ENCODE data around the gene UTP20. TPM values are rescaled to one million over a fixed set of nuclear protein-coding genes. Genes with fewer than 3 reads are reported as not detected.

The UTP20 gene
- polyA plus RNA-seq, 1 of the 3 experiments (the other 2 are of a cell fraction) = 5.7 TPM

DNA sequence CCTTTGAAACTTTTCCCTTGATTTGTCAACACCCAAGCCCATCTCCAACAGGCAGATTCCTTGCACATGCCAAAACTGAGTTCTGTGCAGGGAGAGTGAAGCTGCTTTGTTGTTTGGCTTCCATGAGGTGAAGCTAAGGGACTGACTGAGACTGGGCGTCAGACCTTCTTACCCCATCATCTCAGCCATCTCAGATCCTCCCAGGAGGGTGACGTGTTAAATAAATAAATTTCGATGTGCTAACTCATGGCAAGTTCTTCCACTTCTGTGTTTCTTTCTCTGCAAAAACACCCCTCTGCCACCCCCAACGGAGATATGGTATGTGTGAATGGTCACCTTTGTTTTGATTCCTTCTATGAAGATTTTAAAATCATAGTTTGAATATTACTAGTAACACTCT is 17.8 kb downstream of the UTP20 start:
- WGBS (ENCODE audit: low lambda C conversion rate) = 94% methylated on average over 4 of the region's 4 CpGs
- Histone ChIP-seq H3K9me3 (no peaks in the 10 kb centered on the region), H3K4me2 (no peak overlapping the region), H3F3A (replicated peaks; ENCODE audit: insufficient read depth) (no peaks in the 10 kb centered on the region), H3K27me3 (ENCODE audit: insufficient read depth) (no peaks in the 10 kb centered on the region), H4K20me1 (ENCODE audit: insufficient read depth) (no peaks in the 10 kb centered on the region), H3K9ac (no peak overlapping the region), H3K4me3 (ENCODE audit: low read depth in 2 of 2, low read length in 1 of 2) (no peak overlapping the region), H3K27ac (ENCODE audit: low read depth in 2 of 2, low read length in 1 of 2) (no peak overlapping the region), H3K79me2 (ENCODE audit: insufficient read depth) (no peaks in the 10 kb centered on the region), H3K9me2 (no peaks in the 10 kb centered on the region), H3K4me1 (ENCODE audit: control insufficient read depth in 1 of 2, insufficient read depth in 2 of 2, low read depth in 1 of 2, low read length in 1 of 2) (no peaks in the 10 kb centered on the region), H3K36me3 (replicated peaks in 1 of 2; ENCODE audit: control insufficient read depth in 1 of 2, insufficient read depth in 2 of 2, low read length in 1 of 2) (peaks cover 37 to 61% of the 10 kb centered on the region in 2 experiments), H2AFZ (ENCODE audit: low read depth) (no peak overlapping the region)
- ChIA-PET CTCF (no interaction called here), POLR2A (no interaction called here)
- DNase-seq = no peak
- TF ChIP-seq, protein P1, sequence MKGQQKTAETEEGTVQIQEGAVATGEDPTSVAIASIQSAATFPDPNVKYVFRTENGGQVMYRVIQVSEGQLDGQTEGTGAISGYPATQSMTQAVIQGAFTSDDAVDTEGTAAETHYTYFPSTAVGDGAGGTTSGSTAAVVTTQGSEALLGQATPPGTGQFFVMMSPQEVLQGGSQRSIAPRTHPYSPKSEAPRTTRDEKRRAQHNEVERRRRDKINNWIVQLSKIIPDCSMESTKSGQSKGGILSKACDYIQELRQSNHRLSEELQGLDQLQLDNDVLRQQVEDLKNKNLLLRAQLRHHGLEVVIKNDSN (IDR thresholded peaks at IDR 0.05; ENCODE audit: borderline replicate concordance, low read depth) = no peak
- TF ChIP-seq ELF1 (IDR thresholded peaks at IDR 0.05) (no peak), FOXM1 (IDR thresholded peaks at IDR 0.05; ENCODE audit: low read depth) (no peak), RFX5 (IDR thresholded peaks at IDR 0.05; ENCODE audit: low read length) (no peak), MXI1 (IDR thresholded peaks at IDR 0.05; ENCODE audit: low read depth, low read length) (no peak), FOSL2 (IDR thresholded peaks at IDR 0.05; ENCODE audit: borderline replicate concordance, low read depth) (no peak), TEAD4 (IDR thresholded peaks at IDR 0.05; ENCODE audit: borderline replicate concordance, insufficient read depth) (no peak)
- TF ChIP-seq, protein P2, sequence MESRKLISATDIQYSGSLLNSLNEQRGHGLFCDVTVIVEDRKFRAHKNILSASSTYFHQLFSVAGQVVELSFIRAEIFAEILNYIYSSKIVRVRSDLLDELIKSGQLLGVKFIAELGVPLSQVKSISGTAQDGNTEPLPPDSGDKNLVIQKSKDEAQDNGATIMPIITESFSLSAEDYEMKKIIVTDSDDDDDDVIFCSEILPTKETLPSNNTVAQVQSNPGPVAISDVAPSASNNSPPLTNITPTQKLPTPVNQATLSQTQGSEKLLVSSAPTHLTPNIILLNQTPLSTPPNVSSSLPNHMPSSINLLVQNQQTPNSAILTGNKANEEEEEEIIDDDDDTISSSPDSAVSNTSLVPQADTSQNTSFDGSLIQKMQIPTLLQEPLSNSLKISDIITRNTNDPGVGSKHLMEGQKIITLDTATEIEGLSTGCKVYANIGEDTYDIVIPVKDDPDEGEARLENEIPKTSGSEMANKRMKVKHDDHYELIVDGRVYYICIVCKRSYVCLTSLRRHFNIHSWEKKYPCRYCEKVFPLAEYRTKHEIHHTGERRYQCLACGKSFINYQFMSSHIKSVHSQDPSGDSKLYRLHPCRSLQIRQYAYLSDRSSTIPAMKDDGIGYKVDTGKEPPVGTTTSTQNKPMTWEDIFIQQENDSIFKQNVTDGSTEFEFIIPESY (IDR thresholded peaks at IDR 0.05; ENCODE audit: borderline replicate concordance, low read depth) = no peak
- TF ChIP-seq, protein P3, sequence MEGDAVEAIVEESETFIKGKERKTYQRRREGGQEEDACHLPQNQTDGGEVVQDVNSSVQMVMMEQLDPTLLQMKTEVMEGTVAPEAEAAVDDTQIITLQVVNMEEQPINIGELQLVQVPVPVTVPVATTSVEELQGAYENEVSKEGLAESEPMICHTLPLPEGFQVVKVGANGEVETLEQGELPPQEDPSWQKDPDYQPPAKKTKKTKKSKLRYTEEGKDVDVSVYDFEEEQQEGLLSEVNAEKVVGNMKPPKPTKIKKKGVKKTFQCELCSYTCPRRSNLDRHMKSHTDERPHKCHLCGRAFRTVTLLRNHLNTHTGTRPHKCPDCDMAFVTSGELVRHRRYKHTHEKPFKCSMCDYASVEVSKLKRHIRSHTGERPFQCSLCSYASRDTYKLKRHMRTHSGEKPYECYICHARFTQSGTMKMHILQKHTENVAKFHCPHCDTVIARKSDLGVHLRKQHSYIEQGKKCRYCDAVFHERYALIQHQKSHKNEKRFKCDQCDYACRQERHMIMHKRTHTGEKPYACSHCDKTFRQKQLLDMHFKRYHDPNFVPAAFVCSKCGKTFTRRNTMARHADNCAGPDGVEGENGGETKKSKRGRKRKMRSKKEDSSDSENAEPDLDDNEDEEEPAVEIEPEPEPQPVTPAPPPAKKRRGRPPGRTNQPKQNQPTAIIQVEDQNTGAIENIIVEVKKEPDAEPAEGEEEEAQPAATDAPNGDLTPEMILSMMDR (IDR thresholded peaks at IDR 0.05) = no peak

DNA sequence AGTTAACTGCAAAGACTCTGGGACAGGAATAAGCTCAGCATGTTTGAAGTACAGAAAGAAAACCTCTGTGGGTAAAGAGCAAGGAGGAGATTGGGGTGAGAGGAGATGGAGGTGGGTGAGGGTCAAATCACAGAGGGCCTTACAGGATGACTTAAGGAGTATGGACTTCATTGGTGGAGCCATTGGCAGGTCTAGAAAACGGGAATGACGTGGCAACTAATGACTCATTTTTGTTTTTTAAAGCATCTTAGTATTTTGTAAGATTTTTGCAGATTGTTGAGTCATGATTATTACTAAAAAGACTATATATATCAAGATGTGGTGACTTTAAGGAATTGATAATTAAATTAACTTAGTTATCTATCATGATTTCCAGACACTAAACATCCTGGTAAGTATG is 18.5 kb downstream of the UTP20 start:
- H3K79me2 ChIP-seq (ENCODE audit: insufficient read depth) = no peaks in the 10 kb centered on the region
- H3K4me1 ChIP-seq (ENCODE audit: control insufficient read depth in 1 of 2, insufficient read depth in 2 of 2, low read depth in 1 of 2, low read length in 1 of 2) = no peaks in the 10 kb centered on the region
- H3K9me3 ChIP-seq = no peaks in the 10 kb centered on the region
- H3K9ac ChIP-seq = no peak overlapping the region
- H3K27ac ChIP-seq (ENCODE audit: low read depth in 2 of 2, low read length in 1 of 2) = peak overlapping the region in 1 of 2 experiments; percentile 41; a peak in 2 of 4 replicates
- H3K4me2 ChIP-seq = no peak overlapping the region
- no peaks in the 10 kb centered on the region for H3K27me3 ChIP-seq (ENCODE audit: insufficient read depth)
- no peaks in the 10 kb centered on the region for H3K9me2 ChIP-seq
- TF ChIP-seq FOSL2 (IDR thresholded peaks at IDR 0.05; ENCODE audit: borderline replicate concordance, low read depth) (peak; percentile 51; the same call in 1 of the 2 replicates), ELF1 (IDR thresholded peaks at IDR 0.05) (no peak)
- 37% methylated on average over 2 of the region's 2 CpGs for WGBS (ENCODE audit: low lambda C conversion rate)
- POLR2A ChIA-PET = no interaction called here
- no peaks in the 10 kb centered on the region for H3F3A ChIP-seq (replicated peaks; ENCODE audit: insufficient read depth)
- CTCF ChIA-PET = no interaction called here
- peaks cover 42 to 61% of the 10 kb centered on the region in 2 experiments for H3K36me3 ChIP-seq (replicated peaks in 1 of 2; ENCODE audit: control insufficient read depth in 1 of 2, insufficient read depth in 2 of 2, low read length in 1 of 2)
- no peak overlapping the region for H2AFZ ChIP-seq (ENCODE audit: low read depth)
- no peaks in the 10 kb centered on the region for H4K20me1 ChIP-seq (ENCODE audit: insufficient read depth)
- no peak for DNase-seq
- H3K4me3 ChIP-seq (ENCODE audit: low read depth in 2 of 2, low read length in 1 of 2) = no peak overlapping the region

All from SK-N-SH (cell line).